HG02759 (cell line): Measurements from ENCODE around the gene CXCL12.
A peak's percentile ranks its signal among the peaks of the same experiment; 100 is the strongest.

ENCODE experiments used
- ATAC-seq: cut with Tn5 transposase; IDR thresholded peaks from one replicate; pipeline ENCODE4 v1.9.1; 2021; ENCODE audit warnings: mild to moderate bottlenecking, moderate library complexity; ENCODE audit not compliant: unreplicated experiment

CXCL12 gene

DNA sequence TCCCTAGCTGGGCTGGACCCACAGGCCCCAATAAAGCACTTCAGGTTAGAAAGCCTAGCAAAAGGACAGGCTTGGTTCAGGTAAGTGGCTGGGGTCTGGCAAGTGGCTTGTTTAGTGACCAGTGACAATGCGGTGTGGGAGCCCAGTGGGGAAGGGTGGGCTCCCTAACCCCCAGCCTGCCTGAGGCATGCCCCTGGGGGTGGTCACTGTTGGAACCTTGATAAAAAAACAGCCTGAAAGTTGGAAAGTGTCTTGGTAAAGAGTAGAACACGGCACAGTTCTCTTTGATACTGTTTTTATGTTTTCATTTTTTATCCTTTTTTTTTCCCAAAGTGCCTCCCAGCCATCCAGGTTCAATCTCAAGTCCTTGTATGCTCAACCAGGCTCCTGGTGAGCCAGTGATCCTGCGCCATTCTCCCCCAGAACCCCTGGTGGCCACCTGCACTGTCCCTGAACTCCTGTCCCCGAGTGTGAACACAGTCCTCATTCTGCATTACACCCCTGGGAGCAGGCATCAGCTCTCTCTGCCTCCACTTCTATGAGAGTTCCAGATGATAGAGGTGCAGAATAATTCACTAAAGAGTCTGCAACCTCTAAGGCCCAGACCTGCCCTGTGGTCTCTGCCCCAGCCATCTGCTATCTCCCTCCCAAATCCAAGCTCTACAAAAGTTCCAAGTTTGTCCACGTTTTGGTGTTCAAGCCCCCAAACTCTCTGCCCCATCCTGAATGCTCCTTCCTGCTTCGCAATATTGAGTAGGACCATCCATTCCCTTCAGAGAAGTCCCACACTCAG, 15.0 kb upstream of the CXCL12 start:
- ATAC-seq = no peak

DNA sequence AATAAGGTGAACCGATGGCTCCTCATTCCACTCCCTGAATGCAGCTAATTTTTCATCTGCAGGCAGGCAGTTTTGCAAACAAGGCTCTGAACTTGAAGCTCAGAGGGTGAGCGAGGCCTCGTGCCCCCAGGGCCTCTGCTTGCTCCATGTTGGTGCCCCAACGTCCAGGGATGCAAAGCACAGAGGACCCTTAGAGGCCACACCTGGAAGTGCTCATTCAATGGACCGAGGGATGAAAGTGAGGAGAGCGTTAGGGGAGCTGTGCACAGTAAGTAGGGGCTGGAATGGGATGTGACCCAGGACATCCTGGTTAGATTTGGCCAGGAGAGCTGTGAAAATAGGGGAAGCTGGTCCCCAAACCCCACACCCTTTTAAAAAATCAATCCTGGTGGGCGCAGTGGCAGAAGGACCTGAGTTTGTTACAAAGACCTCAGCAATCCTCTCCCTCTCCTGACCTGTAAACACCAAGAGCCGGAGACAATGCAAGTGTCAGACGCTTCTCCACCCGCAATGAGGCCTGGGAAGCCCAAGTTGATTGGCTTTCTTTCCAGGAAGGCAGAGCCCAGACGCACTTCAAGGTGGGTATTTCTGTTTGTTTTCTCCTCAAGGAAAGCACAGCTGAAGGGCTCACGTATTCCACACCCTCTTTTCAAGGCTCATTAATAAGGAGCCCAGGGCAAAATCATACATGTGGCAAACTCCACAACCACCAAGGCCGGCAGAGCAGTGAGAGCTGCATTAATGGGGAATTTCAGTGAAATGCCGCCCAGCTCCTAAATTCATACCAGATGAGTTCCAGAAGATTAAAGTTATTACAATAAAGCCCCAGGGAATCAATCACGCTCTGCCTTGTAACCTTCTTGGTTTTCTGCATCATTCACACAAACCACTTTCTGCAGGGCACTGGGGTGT, 14.1 kb upstream of the CXCL12 start:
- no peak for ATAC-seq

DNA sequence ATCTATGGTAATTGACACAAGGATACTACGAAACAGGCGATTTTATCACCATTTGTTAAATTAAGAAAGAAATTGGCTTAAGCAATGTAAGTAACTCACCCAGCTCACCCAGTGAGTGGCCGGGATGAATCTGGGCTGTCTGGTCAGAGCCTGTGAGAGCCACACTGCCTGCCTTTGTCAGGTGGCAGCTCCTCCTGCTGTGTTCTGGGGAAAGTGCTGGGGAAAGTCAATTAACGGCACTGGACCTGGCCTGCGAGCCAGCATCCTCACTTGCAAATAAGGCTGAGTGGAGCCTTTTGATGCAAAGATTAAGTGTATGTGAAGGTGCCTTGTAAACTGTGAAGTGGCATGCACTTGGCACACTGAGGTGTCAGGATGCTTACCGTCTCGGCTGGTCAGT, 13.4 kb upstream of the CXCL12 start:
- no peak for ATAC-seq

DNA sequence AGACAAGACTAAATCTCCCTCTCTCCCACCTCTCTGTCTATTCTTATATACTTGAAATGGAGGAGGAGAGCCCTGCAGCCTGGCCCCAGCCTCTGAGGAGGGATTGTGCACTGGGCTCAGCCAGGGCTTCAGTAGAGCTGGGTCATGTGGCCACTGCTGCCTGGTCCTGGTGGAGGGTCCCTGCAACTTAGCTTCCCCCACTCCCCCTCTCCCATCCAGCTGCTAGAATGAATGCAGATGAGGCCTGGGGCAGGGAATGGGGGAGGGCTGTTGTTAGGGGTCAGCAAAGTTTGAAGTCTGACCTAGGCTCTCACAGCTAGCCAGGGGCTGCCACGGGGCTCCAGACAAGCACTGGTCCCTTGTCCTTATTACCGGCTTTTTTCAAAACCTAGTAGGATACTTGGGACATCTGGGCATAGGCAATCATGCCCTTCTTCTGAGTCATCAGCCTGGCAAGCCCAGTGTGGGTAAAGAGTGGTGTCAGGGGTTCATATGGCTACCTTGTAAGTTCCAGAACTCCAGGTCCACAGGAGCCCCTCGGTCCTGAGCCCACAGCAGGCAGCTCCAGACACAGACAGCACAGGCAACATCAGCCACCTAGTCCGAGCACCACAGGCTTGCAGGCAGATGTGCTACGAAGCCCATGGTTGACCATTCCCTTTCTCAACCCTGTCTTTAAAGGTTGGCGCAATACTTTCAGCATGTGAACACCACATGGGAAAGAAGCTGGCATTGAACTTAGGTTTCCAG, 12.8 kb upstream of the CXCL12 start:
- no peak for ATAC-seq

DNA sequence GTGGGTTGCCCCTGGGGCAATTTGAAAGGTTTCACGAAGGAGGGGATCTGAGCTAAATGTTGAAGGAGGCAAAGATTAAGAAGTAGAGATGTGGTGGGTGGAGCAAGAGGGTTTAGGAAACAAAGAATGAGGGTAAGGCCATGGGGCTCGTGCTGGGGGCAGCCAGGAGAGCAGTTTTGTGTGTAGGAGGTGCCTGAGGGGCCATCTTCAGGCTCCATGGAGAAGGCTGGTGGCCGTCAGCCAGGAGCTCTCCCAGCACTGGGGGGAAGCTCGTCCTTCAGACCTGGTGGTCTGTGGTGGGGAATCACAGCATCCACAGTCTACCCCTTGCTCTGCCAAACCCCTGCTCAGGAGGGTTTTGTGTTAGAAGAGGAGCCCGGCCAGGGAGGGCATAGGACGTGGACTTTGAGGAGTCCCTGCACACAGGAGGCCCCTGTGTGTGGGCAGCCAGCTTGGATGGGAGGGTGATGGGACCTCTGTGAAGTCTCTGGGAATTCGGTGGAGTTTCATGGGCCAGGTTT, 11.8 kb upstream of the CXCL12 start:
- no peak for ATAC-seq

DNA sequence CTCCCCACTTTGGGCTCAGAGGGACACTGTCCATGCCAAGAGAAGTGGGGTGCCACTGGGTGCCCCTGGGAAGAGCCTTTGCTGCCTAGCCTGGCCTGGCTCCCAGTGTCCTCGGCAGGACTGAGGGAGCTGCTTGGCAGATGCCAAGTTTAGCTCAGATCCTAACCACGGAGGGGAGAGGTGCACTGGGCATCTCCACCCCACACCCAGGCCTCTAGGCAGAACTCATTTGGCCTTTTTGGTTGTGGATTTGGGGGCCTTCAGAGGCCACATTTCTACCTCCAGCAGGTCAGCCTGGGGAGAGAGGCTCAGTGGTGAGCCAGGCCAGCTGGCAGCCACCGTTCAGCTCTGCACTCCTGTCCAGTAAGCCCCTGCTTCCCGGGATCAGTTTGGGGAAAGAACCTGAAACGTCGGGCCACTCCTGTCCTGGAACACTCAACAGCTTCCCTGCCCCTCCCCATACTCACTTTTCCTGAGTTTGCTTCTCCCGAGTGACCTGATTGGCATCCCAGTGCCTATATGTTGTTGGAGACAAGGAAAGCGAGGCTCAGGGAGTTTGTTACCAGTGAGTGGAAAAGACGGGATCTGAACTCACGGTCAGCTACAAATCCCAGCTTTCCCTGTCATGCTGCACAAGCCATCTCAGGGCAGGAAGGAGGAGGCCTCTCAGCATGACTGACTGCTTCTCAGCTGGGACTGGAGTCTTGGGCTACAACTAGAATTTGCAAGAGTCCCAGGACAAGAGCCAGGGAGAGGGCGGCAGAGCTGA, 11.2 kb upstream of the CXCL12 start:
- no peak for ATAC-seq

DNA sequence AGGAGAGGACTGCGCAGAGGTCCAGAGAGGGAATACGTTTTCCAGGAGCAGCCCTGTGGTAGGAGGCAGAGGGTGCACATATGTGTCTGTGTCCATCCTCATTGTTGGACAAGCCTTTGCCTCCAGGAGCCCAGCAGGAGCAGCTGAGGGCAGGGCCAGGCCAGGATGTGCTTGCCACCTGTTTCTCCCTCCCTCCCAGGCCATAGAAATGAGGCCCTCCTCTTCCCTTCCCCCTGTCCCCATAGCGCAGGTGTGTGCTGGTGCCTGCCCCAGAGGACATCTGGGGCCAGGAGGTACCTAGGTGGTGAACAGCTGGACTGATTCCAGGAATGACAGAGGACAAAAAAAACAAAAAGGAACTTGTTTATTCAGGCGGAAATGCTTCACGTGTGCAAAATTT, 10.5 kb upstream of the CXCL12 start:
- no peak for ATAC-seq

DNA sequence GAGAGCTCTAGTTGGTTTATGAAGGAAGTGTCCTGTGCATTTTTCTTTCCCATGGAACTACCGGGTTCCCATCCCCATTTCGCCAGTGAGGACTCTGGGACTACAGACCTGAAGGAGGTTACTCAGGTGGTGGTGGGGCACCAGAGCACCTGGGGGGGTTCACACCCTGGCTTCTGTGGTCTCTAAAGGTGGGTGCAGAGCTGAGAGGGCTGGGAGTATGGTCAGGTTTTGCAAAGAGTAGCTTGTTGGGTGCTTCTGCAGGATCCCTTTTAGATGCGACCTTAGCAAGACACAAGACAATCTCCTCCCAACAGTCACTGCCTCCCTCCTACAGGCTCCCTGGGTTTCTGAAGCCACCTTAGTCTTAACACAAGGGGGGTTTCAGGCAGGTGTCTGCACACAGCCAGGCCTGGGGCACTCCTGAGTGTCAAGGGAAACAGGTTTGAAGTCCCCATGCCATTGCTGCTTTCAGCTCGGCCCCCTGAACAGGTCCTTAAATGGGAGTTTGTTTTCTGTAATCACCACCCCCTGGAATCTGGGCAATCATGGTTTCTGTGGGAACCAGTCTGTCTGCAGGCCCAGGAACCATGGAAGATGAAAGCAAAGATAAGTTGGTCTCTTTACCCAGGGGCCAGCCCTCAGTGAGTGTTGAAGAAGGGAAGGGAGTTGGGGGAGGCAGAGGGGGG, 9.9 kb upstream of the CXCL12 start:
- no peak for ATAC-seq

DNA sequence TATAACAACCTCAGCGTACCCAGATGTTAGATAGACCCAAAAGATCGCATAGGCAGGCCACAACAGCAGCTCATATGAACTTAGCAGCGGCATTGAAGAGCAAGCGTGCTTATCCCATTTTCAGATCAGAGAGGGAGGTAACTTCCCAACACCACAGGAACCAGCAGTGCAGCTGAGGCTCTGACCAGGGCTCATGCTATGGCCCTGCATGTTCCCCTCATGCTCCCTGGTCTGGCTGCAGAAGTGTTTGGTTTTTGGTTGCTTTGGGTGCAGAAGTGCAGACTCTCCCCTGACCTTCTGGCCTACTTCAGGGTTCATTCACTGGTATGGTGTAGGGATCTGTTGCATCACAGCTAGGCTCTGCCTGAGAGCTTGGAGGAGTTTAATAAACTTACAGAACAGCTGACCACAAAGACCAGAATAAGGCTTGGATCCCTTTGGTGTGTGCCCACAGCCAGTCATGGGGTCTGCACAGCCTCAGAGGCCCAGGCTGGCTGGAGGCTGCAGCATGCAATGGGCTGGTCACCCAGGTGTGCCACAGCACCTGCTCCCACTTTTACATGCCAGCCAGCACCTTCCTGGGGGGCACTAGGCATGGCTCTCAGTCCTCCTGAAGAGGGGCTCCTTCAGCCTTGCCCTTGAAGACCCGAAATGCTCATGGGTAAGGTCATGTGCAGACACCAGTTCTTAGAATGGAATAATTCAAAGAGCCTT, 9.1 kb upstream of the CXCL12 start:
- no peak for ATAC-seq

DNA sequence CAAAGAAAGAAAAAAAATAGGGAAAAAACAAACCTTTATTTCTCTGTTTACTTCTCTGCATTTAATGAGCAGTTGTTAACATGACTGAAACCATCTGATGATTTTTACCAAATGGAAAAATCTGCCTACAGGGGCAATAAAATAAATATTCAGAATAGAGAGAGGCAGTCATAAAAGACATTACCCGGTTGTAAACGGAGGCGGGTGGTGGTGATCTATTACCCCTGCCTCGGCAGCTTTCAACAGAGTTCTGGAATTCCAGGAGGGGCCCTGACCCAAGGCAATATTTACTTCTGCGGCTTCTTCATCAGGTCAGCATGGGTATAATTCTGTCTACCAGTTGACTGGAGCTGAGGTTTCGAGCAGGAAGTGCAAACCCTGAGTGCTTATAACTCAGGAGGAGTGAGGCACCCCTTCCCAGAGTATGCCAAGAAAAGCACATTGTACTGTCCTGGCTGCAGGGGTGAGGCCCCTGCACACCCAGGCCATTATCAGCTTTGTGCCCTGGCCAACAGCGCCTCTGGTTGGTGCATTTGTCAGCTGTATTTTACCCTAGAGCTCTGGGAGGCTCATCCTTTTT, 8.2 kb upstream of the CXCL12 start:
- ATAC-seq = no peak

DNA sequence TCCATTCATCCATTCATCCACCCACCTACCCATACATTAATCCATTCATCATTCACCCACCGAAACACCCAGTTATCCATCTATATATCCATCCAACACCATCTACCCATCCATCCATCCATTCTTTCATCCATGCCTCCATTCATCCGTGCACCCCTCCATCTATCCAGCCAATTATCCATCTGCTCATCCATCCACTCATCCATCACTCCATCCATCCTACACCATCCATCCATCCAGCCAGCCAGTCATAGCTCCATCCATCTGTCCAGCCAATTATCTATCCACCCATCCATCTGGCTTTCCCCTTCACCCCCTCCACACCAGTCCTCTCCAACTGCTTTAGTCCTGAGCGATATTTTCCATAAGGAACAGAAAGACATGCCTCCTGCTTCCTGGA, 7.5 kb upstream of the CXCL12 start:
- no peak for ATAC-seq

DNA sequence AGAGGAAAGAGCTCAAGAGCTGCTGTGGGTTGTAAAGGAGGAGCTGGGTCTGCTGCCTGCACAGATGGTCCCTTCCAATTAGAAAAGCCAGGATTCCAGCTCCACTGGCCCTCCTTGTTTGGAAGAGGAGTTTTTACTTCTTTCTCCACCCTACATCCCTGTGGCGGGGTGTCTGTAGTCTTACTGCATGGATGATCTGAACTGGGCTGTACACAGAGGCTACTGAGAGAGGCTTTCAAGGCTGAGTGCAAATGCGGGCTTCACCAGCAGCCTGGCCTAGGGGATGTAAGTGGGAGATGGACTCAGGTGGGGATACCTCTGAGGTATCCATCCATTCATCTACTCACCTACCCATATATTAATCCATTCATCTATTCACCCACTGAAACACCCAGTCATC, 7.1 kb upstream of the CXCL12 start:
- no peak for ATAC-seq

DNA sequence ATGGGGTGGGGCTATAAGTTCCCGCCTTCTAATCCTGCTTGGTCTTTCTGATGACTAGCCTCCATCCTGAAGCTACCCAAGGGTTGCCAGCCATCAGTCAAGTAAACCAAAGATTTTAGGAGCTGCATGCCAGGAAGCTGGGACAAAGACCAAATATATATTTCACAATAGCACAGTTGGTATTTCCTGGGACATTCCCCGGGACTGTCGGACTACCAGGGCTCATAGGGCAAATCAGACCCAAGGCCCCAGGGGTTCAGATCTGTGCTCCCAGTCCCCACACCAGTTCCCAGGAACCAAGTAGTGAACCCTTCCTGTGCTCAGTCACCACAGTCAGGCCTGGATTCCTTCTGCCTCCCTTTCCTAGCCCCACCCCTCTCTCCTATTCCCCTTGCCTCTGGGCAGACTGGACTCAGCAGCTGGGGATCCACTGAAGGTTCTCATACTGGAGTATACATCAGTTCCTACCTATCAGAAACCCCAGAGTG, 5.7 kb upstream of the CXCL12 start:
- ATAC-seq = no peak

DNA sequence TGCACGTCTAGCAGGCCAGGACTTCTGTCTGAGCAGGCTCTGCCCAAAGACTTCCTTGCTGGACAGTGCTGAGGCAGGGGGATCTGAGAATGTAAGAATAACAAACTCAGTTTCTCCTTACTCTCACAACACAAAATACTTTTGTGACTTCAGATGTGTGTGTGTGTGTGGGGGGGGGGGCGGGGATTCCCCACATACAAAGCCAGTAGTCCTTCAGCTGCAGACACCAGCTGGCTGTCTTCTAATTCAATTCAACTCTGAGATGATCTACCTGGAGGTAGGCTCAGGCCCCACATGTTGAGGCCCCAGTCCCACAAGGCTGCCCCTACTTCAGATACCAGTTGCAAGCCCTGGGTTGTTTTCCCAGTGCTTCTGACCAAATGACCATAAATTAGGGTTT, 4.7 kb upstream of the CXCL12 start:
- ATAC-seq = no peak

DNA sequence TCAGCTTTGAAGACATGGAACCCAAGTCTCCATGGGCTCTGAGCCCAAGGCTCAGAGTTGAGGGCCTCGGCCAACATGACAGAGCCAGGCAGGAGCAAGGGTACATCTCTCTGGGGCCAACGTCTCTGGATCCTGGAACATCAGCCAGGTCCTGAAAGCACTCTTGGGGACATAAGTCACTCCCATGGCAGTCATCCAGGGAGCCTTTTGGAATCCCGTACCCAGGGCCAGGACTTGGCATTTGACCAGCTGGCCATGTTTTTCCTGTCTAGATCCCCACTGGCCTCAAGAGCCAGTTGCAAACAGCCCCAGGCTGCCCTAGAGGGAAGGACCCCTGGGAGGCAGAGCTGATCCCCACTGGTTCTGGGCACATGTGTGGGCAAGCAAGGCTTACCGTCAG, 4.3 kb upstream of the CXCL12 start:
- ATAC-seq = no peak

DNA sequence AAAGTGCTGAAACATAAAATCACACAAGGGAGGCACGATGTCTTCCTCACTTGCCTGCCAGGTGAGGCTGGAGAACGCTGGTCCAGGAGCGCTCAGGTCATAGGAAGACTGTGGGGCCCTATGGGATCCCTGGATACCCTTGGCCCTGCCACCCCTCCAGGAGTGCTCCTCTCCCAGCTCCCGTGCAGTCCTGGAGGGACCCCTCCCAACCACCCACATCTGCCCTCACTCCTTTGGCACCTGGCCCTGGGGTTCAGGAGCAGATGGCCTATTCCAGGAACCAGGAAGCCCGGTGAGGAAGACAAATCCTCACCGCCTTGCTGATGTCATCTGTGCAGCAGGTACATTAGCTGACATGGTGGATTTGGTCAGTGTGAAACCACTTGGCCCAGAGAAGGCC, 3.7 kb upstream of the CXCL12 start:
- ATAC-seq = no peak

DNA sequence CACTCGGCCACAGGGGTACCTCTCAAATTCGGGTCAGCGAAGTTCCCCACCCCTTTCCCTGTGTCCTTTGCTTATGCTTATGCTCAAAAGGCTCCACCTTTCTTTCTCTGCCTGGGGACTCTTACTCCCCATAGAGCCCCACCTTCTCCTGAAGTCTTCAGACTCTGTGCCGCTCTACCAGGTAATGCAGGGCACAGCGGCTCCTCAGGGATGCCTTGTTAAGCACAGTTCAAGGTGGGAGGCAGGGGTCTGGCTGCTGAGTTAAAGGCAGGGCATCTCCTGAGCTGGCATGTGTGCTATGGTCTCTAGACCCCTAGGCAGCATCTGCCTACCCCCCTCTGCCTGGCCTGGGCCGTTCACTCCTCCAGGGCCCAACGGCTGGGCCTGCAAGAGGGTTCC, 3.0 kb upstream of the CXCL12 start:
- no peak for ATAC-seq

DNA sequence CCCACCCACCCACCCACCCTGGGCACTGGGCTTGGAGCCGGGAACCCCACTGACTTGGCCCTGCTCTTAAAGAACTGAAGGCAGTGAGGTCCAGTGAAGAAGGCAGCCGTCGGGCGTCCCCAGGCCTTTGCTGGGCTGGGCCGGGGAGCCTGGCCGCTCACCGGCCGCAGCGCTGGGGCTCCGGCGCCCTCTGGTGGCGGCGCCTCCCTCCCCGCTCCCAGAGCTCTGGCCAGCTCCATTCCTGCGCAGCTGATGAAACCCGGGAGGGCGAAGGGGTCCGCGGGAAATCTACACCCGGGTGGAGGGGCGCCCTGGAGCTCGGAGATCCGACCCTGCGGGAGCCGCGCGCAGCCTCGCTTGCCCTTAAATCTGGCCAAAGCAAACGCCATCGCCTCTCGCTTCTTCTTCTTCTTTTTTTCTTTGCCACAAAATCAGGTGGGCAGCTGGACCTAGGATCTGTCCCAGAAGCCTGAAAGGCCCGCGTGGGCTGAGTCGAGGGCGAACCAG, 1.7 kb upstream of the CXCL12 start:
- ATAC-seq = peak; percentile 66
